Colon (tissue), 2 donors: ENCODE data around the gene C2CD3.
"Not testable (repeated sequence)": the region's sequence is repeated elsewhere in the genome, so short reads cannot be mapped to it uniquely, and the experiment has no call there.

Experiments
- FAIRE-seq: peaks from 2 replicates; lab custom pipeline; 2012; peaks lifted over from hg19 to GRCh38; lab: Jason Lieb, UNC
- donor health status: control.
- donor health status: control.

The C2CD3 gene

GRCh38 chr11:74106124-74106523 lies 64.7 kb downstream of the C2CD3 start:
- no peak for FAIRE-seq

- FAIRE-seq = no peak
These were observed 68.5 kb downstream of the C2CD3 start for GRCh38 chr11:74102321-74102720.

- FAIRE-seq = no peak
These were observed 70.1 kb downstream of the C2CD3 start for GRCh38 chr11:74100735-74101134.

DNA sequence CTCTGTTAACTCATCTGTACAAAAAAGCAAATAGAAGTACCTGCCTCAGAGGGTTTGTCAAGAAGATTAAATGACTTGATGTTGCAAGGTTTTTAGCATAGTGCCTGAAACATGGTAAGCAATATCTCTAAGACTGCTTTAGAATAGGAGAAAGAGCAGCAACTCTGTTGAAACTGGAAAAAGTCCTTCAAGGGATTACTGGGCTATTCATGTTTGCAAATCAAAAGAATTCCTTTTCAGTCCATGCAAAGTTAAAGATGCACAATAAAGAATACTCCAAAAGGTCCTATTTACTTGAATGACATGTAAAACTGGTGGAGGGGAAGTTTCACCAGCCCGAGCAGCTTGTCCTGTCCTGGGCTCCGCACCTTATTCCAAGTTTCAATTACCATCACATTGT lies 70.6 kb downstream of the C2CD3 start:
- no peak for FAIRE-seq

GRCh38 chr11:74097686-74098237 lies 73.0 kb downstream of the C2CD3 start:
- FAIRE-seq = no peak

GRCh38 chr11:74094393-74094792 lies 76.4 kb downstream of the C2CD3 start:
- no peak for FAIRE-seq

DNA sequence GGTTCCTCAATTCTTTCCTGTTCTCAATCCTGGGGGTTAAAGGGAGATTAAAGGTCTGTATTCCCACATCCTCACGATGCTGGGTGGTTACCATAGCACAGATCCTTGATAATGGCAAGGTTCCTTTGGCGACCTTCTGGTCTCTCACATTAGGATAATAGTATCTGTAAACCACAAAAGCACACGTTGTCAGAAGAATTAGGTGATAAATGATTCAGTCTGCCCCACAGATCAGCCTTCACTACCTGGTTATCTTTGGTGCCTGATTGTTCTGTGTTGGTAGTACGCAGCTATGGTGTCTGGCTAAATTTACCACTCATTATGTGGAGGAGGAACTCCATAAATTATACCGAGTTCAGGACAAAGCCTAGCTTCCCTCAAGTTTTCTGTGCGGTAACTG lies 78.4 kb downstream of the C2CD3 start:
- no peak for FAIRE-seq

DNA sequence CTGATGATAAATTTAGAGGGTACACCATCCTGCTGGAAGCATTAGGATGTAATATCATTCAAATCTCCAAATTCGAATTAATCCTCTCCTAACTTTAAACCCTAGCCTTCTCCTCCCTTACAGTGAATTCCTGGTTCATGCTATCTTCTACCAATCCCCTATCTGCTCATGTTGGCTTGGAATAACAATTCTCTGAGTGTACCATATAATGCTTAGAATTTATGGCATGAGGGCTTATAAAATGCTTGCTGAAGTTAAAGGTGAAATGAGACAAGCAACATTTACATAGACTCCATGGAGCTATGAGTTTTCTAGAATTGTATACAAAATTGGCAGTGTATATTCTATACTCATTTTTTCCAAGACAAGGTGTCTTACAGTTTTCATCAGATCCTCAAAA lies 79.3 kb downstream of the C2CD3 start:
- no peak for FAIRE-seq

- no peak for FAIRE-seq
These were observed 80.1 kb downstream of the C2CD3 start for GRCh38 chr11:74090701-74091100.

DNA sequence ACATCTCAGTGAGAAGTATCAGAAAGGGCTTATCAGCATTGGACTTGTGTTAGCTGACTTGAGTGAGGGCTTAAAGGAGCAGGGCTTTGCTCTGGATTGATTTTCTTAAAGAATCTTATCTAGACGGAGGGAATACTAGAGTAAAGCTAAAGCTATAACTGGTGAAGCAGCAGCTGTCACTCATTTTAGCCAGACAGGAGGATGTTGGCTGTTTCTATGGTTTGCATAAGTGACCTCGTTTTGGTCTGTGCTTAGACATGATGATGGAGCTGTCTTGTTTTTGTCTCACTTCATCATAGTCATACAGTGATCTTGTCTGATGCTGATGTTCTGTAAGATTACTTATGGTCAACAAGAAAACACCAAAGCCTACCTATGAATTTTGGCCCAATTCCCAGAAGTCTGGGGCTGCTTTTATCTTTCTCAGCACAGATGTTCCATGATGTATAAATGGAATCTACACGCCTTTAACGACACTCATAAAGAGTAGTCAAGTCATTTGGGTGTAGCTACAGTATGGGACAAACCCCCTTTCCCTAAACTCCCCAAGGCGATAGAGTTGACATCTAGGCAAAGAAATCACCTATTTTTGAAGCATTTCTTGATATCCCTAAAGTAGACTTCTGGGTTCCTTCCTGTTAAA lies 84.4 kb downstream of the C2CD3 start:
- no peak for FAIRE-seq

- FAIRE-seq = no peak
These were observed 85.3 kb downstream of the C2CD3 start for GRCh38 chr11:74085542-74085892.

DNA sequence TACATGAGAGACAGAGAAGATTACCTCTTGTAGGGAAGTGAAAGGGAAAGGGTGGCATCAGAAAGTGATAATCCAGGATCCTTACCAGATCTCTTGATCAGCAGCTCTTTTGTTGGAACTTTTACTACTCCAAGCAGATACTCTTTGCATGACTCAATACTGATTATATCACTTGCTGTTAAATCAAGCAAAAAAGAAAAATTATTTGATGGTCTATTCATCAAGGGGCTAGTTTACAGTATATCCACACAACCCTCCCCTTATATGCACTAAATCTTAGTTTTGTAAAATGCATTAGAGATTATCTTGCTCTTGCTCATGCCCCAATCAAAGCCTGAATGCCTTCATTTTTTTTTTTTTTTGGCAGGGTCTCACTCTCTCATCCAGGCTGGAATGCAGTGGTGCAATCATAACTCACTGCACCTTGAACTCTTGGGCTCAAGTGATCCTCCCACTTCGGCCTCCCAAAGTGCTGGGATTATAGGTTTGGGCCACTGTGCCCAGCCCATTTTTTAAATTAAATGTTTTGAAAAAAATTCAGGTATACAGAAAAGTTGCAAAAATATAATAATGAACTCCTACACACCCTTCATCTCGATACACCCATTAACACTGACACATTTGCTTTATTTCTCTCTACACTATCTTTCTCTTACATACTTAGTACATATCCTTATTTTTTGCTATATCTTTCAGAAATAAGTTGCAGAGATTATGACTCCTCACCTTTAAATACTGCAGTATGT lies 85.8 kb downstream of the C2CD3 start:
- no peak for FAIRE-seq

GRCh38 chr11:74083927-74084326 lies 86.9 kb downstream of the C2CD3 start:
- FAIRE-seq = not testable (repeated sequence)

DNA sequence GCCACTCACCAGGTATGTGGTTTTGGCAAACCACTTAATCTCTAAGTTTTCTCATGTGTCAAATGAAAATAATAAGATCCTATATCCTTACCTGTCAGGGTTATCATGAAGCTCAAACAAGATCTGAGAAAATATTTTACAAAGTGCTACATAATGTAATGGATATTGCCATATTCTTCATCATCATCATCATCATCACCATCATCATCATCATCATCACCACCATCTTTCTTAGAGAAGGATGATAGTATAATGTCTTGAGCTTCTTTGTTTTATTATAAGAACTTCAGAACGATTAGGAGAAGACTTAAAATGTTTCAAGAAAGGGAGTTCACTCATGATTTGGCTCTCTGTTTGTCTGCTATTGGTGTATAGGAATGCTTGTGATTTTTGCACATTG lies 89.4 kb downstream of the C2CD3 start:
- no peak for FAIRE-seq

GRCh38 chr11:74077193-74077592 lies 93.6 kb downstream of the C2CD3 start:
- no peak for FAIRE-seq

DNA sequence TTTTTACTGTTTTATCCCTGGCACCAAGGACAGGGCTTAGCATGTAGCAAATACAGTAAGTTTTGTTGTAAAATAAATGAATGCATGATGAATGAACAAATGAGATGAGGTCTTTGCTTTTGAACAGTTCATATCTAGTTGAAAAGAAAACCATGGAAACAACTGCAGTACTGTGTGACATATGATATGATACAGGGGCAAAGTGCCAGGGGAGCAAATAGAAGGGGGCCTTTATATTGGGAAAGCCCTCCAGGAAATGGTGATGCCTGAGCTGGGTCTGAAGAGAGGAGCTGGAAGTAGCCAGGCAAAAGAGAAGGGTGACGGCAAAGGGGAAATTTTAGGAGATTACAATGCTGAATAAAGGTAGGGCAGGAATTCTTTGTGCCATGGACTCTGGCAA lies 98.1 kb downstream of the C2CD3 start:
- no peak for FAIRE-seq

DNA sequence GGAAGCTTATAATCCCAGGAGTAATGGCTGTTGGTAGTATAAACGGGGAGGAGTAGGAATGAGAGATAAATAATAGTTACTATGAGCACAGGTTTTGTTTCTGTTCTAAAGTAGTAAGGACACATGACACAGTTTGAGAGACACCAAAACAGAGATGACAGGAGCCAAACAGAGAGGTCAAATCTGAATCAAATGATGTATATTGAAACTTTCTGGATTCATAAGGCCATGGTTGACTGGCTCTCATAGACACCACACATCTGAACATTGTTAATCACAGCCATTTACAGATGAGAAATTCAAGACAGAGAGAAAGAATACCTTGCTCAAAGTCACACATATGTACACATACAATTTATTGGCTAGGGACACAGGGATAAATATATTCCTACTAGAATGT lies 98.5 kb downstream of the C2CD3 start:
- FAIRE-seq = no peak

DNA sequence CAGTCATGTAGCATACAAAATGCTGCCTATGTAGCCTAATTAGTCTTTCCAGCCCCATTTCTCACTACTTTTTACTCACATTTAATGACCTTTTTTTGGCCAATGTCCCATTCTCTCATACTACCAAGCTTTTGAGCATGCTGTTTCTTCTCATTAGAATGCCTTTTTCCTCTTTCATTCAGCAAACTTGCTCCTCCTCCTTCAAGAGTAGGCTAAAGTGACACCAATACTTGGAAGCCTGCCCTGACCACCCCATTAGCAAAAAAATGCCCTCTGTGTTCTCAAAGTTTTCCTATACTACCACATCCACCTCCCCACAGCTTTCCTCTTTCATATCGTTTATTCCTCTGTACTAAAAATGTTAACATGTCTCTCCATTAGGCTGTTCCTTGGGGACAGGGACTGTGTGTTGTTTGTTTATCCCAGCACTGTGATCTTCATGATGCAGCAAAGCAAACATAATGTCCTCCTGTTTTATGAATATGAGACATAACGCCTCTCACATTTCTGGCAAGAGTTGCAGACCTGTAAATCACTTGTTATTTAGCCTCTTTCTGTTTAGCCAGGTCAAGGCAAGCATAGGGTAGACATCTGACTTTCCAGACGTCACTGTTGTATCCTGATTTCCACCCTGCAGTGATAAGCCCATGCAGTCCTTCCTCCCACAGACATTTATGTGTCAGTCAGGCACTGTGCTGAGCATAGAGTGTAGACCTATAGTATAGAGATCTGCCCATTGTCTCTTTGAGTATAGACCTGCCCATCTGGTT lies 99.9 kb downstream of the C2CD3 start:
- FAIRE-seq = no peak

- FAIRE-seq = no peak
These were observed 101.4 kb downstream of the C2CD3 start for GRCh38 chr11:74069146-74070046.

- FAIRE-seq = not testable (repeated sequence)
These were observed 104.1 kb downstream of the C2CD3 start for GRCh38 chr11:74066663-74067062.

DNA sequence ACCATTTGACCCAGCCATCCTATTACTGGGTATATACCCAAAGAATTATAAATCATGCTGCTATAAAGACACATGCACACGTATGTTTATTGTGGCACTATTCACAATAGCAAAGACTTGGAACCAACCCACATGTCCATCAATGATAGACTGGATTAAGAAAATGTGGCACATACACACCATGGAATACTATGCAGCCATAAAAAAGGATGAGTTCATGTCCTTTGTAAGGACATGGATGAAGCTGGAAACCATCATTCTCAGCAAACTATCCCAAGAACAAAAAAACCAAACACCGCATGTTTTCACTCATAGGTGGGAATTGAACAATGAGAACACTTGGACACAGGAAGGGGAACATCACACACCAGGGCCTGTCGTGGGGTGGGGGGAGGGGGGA lies 105.3 kb downstream of the C2CD3 start:
- FAIRE-seq = not testable (repeated sequence)

GRCh38 chr11:74063628-74064027 lies 107.2 kb downstream of the C2CD3 start:
- FAIRE-seq = not testable (repeated sequence)
